HCT116 (cell line): ENCODE results near the gene CCNG1. TPM values are rescaled to one million over a fixed set of nuclear protein-coding genes. Genes with fewer than 3 reads are reported as not detected.

Experiments
- ATAC-seq: fragments of 200-7000 bp; cut with Tn5 transposase; 2 replicates; pipeline ENCODE4 v1.9.1; 2020; ENCODE audit warnings: mild to moderate bottlenecking, moderate library complexity
- BruUV-seq: library from RNA; stranded (reverse); fragments of 400-500 nt; replicated peaks from 2 replicates; lab custom pipeline; 2021; lab: Mats Ljungman, UMichigan
- CTCF ChIA-PET: fragments of 300-600 bp; sonication (Branson Sonifier 250); formaldehyde crosslinking; loops from one replicate; lab custom pipeline; 2021; ENCODE audit warnings: antibody characterized with exemption; lab: Charles Lee
- POLR2A ChIA-PET: fragments of 300-600, 350-600 bp; sonication (Branson Sonifier 250); formaldehyde crosslinking; loops from one replicate; lab custom pipeline; 2021; ENCODE audit warnings: antibody characterized with exemption; lab: Charles Lee
- RAD21 ChIA-PET, 2 experiments: fragments of 300-600 bp; sonication (Branson Sonifier 250); formaldehyde crosslinking; loops; one replicate each; lab custom pipeline; 2023; ENCODE audit warnings: low total read pairs in 2 of 2; ENCODE audit not compliant: uncharacterized antibody in 2 of 2, unreplicated experiment in 2 of 2, low non-redundant PET in 1 of 2; lab: Charles Lee
- DNase-seq: peaks from one replicate; pipeline ENCODE4 v3.0.0-alpha.2; 2010; ENCODE audit warnings: low read depth, low spot score
- H2AFZ ChIP-seq: fragments of 200-600 bp; shearing (Covaris generic), sonication (generic); 2 replicates; pipeline ENCODE4 v1.6.1; 2017; ENCODE audit warnings: low read depth, mixed run types, mixed read lengths, antibody characterized with exemption, low read length; ENCODE audit not compliant: poor library complexity, severe bottlenecking
- H3K27ac ChIP-seq: 2 replicates; pipeline ENCODE4 v1.5.1; 2012; ENCODE audit warnings: low read depth, low read length
- H3K27me3 ChIP-seq: fragments of 200-600 bp; sonication (generic); 2 replicates; pipeline ENCODE4 v1.6.1; 2016; ENCODE audit warnings: mixed run types, low read length, mixed read lengths; ENCODE audit not compliant: insufficient read depth
- H3K36me3 ChIP-seq, 2 experiments: fragments of 200-500 bp in 1 of 2; fragments of 200-600 bp in 1 of 2; sonication (Bioruptor generic) in 1 of 2; sonication (generic) in 1 of 2; 2 replicates each; pipeline versions ENCODE4 v1.5.1 to v1.6.1; 2014 to 2016; ENCODE audit warnings: low read length in 2 of 2, inconsistent platforms in 1 of 2, mixed read lengths in 1 of 2, mixed run types in 1 of 2; ENCODE audit not compliant: insufficient read depth in 2 of 2, control insufficient read depth in 1 of 2
- H3K4me1 ChIP-seq, 2 experiments: fragments of 200-600 bp in 1 of 2; sonication (generic) in 1 of 2; 2 replicates each; pipeline versions ENCODE4 v1.5.1 to v1.6.1; 2012 to 2017; ENCODE audit warnings: low read length in 2 of 2, inconsistent platforms in 1 of 2, mild to moderate bottlenecking in 1 of 2, mixed read lengths in 1 of 2, mixed run types in 1 of 2, moderate library complexity in 1 of 2; ENCODE audit not compliant: insufficient read depth in 2 of 2, control insufficient read depth in 1 of 2
- H3K4me2 ChIP-seq: fragments of 200-600 bp; sonication (generic); 2 replicates; pipeline ENCODE4 v1.6.1; 2017; ENCODE audit warnings: mixed run types, low read length, mixed read lengths
- H3K4me3 ChIP-seq, 2 experiments: fragments of 200-600 bp in 1 of 2; sonication (generic) in 1 of 2; replicated peaks in 1 of 2; 2 replicates each; pipeline ENCODE4 v1.5.1; 2011 to 2016; ENCODE audit warnings: low read length in 2 of 2, control low read depth in 1 of 2, low read depth in 1 of 2, mild to moderate bottlenecking in 1 of 2, mixed read lengths in 1 of 2, mixed run types in 1 of 2
- H3K79me2 ChIP-seq: fragments of 200-600 bp; sonication (generic); 2 replicates; pipeline ENCODE4 v1.6.1; 2017; ENCODE audit warnings: mild to moderate bottlenecking, mixed run types, low read length, moderate library complexity, mixed read lengths; ENCODE audit not compliant: insufficient read depth
- H3K9ac ChIP-seq: fragments of 200-600 bp; sonication (generic); 2 replicates; pipeline ENCODE4 v1.6.1; 2016; ENCODE audit warnings: low read length, mixed read lengths
- H3K9me2 ChIP-seq: fragments of 200-600 bp; sonication (generic), shearing (Covaris generic); 2 replicates; pipeline ENCODE4 v1.6.1; 2017; ENCODE audit warnings: mixed run types, mild to moderate bottlenecking, moderate library complexity; ENCODE audit not compliant: insufficient read depth
- H3K9me3 ChIP-seq, 2 experiments: fragments of 200-500 bp in 1 of 2; fragments of 200-600 bp in 1 of 2; sonication (Bioruptor generic) in 1 of 2; sonication (generic) in 1 of 2; 2 replicates each; pipeline ENCODE4 v1.6.1; 2014 to 2017; ENCODE audit warnings: low read length in 2 of 2, mixed read lengths in 2 of 2, inconsistent platforms in 1 of 2, low read depth in 1 of 2, mild to moderate bottlenecking in 1 of 2, mixed run types in 1 of 2, moderate library complexity in 1 of 2; ENCODE audit not compliant: control insufficient read depth in 1 of 2, insufficient read depth in 1 of 2
- H4K20me1 ChIP-seq: fragments of 200-600 bp; sonication (generic), shearing (Covaris generic); 2 replicates; pipeline ENCODE4 v1.6.1; 2017; ENCODE audit warnings: mixed run types, mild to moderate bottlenecking, moderate library complexity; ENCODE audit not compliant: insufficient read depth
- EGR1 ChIP-seq: IDR thresholded peaks from 2 replicates; pipeline ENCODE4 v1.6.1; 2012; ENCODE audit warnings: low read depth
- ELF1 ChIP-seq: IDR thresholded peaks from 2 replicates; pipeline ENCODE4 v1.6.1; 2012; ENCODE audit warnings: low read depth, borderline replicate concordance
- EZH2 ChIP-seq: fragments of 200-600 bp; sonication (generic); IDR thresholded peaks from 2 replicates; pipeline ENCODE4 v1.6.1; 2017; ENCODE audit warnings: antibody characterized with exemption, mixed run types
- EZH2phosphoT487 ChIP-seq: fragments of 200-600 bp; IDR thresholded peaks from 2 replicates; pipeline ENCODE4 v1.6.1; 2018; ENCODE audit warnings: antibody characterized with exemption, borderline replicate concordance
- JUND ChIP-seq: IDR thresholded peaks from 2 replicates; pipeline ENCODE4 v1.6.1; 2012
- POLR2AphosphoS5 ChIP-seq: IDR thresholded peaks from 2 replicates; pipeline ENCODE4 v1.6.1; 2011; ENCODE audit warnings: mild to moderate bottlenecking, low read depth, low read length, moderate library complexity
- SIN3A ChIP-seq: IDR thresholded peaks from 2 replicates; pipeline ENCODE4 v1.6.1; 2012; ENCODE audit warnings: low read depth
- SP1 ChIP-seq: IDR thresholded peaks from 2 replicates; pipeline ENCODE4 v1.6.1; 2012; ENCODE audit warnings: low read depth
- TCF7L2 ChIP-seq: IDR thresholded peaks from 2 replicates; pipeline ENCODE4 v1.7.0; 2011; ENCODE audit warnings: borderline replicate concordance, inconsistent platforms; ENCODE audit not compliant: insufficient read depth, insufficient read length; ENCODE audit errors: extremely low read depth
- ZFX ChIP-seq: fragments of 450-650 bp; IDR thresholded peaks from 2 replicates; pipeline ENCODE4 v1.6.1; 2017
- ZNF274 ChIP-seq: fragments of 200-500 bp; sonication (Bioruptor generic); IDR thresholded peaks from 2 replicates; pipeline ENCODE4 v1.6.1; 2014; ENCODE audit warnings: mild to moderate bottlenecking, low read depth, low read length, inconsistent platforms
- intact Hi-C: fragments of 100-400 bp; cut with micrococcal nuclease; formaldehyde crosslinking; loops from 2 replicates; pipeline ENCODE4 v1.10.0; 2022
- total RNA-seq: library from RNA; stranded (reverse); gene quantifications from one replicate; pipeline ENCODE4 v1.2.1, GENCODE V29; 2021; ENCODE audit not compliant: unreplicated experiment
- TF ChIP-seq, protein P1 (sequence below): IDR thresholded peaks from 2 replicates; pipeline ENCODE4 v1.6.1; 2012
- TF ChIP-seq, protein P2 (sequence below): IDR thresholded peaks from 2 replicates; pipeline ENCODE4 v1.6.1; 2011; ENCODE audit warnings: mild to moderate bottlenecking, low read length, moderate library complexity; ENCODE audit not compliant: insufficient replicate concordance; ENCODE audit errors: extremely low read depth
- TF ChIP-seq, protein P3 (sequence below), 3 experiments: fragments of 200-600 bp in 1 of 3; sonication (generic) in 1 of 3; IDR thresholded peaks in 2 of 3; conservative IDR thresholded peaks in 1 of 3; 2 replicates each; pipeline ENCODE4 v1.5.1; 2012 to 2017; ENCODE audit warnings: low read depth in 2 of 3, low read length in 2 of 3, antibody characterized with exemption in 1 of 3, borderline replicate concordance in 1 of 3, control low read depth in 1 of 3, mild to moderate bottlenecking in 1 of 3, mixed read lengths in 1 of 3, mixed run types in 1 of 3, moderate library complexity in 1 of 3; ENCODE audit not compliant: insufficient read depth in 1 of 3

The CCNG1 gene
- total RNA-seq, 1 experiment from 2014 or later: 176 TPM

DNA sequence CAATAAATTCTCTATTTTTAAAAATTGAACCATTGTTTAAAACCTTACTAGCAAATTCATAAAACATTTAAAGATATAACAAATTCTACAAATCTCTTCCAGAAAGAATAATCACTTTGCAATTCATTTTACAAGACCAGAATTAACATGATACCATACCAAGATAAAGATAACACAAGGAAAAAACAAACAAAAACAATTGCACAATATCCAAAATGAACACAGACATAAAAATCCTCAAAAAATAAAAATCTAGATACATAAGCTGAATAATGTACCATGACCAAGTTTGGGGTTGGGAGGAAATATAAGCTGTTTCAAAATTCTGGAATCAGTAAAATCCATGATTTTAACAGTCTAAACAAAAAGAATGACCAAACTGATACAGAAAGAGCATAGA lies 11.1 kb downstream of the CCNG1 start:
- no TSS peak for BruUV-seq
- DNase-seq (no peak), ATAC-seq (no peak)
- H3K9me3 ChIP-seq: no peaks in the 10 kb centered on the region
- intact Hi-C loops: no loop called here
- H3K79me2 ChIP-seq: peaks cover 5% of the 10 kb centered on the region; the same call in 1 of the 2 replicates
- no peak overlapping the region for H3K4me2 ChIP-seq
- peaks cover 21 to 56% of the 10 kb centered on the region in 2 experiments for H3K36me3 ChIP-seq
- no peak overlapping the region for H3K9ac ChIP-seq
- H3K4me3 ChIP-seq: no peak overlapping the region
- no peaks in the 10 kb centered on the region for H4K20me1 ChIP-seq
- H3K4me1 ChIP-seq: no peaks in the 10 kb centered on the region
- no peak for TF ChIP-seq SIN3A
- no peak for TF ChIP-seq EZH2phosphoT487
- no peak for TF ChIP-seq TCF7L2
- no peak for TF ChIP-seq ZFX
- no peak for TF ChIP-seq JUND
- TF ChIP-seq, protein P1, sequence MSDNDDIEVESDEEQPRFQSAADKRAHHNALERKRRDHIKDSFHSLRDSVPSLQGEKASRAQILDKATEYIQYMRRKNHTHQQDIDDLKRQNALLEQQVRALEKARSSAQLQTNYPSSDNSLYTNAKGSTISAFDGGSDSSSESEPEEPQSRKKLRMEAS: no peak
- TF ChIP-seq, protein P2, sequence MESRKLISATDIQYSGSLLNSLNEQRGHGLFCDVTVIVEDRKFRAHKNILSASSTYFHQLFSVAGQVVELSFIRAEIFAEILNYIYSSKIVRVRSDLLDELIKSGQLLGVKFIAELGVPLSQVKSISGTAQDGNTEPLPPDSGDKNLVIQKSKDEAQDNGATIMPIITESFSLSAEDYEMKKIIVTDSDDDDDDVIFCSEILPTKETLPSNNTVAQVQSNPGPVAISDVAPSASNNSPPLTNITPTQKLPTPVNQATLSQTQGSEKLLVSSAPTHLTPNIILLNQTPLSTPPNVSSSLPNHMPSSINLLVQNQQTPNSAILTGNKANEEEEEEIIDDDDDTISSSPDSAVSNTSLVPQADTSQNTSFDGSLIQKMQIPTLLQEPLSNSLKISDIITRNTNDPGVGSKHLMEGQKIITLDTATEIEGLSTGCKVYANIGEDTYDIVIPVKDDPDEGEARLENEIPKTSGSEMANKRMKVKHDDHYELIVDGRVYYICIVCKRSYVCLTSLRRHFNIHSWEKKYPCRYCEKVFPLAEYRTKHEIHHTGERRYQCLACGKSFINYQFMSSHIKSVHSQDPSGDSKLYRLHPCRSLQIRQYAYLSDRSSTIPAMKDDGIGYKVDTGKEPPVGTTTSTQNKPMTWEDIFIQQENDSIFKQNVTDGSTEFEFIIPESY: no peak
- TF ChIP-seq EGR1: no peak
- H2AFZ ChIP-seq: no peak overlapping the region
- H3K9me2 ChIP-seq: no peaks in the 10 kb centered on the region
- CTCF ChIA-PET: no interaction called here
- H3K27me3 ChIP-seq: no peaks in the 10 kb centered on the region
- H3K27ac ChIP-seq: no peak overlapping the region
- RAD21 ChIA-PET: no interaction called here
- POLR2A ChIA-PET: interaction anchor here (0.8 to 1.9 kb wide), 3 partner anchors 11 to 12 kb away, joined by 3 to 9 read pairs (median 4); partner anchors contain the start of genes CCNG1, HMMR and NUDCD2

DNA sequence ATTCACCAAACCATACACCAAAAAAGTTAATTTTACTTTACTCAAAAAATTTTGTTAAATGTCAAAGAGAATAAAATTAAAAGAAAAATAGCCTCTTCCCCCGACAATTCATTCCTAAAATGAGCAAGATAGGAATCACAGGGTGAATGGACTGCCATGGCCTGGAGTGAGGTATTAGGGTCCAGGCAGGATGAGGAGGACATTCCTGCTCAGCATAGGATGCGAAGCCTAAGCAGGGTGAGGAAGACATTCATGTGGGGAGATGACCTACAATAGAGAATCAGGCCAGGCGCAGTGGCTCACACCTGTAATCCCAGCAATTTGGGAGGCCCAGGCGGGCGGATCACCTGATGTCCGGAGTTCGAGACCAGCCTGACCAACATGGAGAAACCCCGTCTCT lies 14.1 kb downstream of the CCNG1 start:
- ChIA-PET POLR2A (no interaction called here), CTCF (no interaction called here), RAD21 (no interaction called here)
- H3K4me3 ChIP-seq: no peak overlapping the region
- H3K27ac ChIP-seq: no peak overlapping the region
- H3K9me3 ChIP-seq: no peaks in the 10 kb centered on the region
- H3K27me3 ChIP-seq: no peaks in the 10 kb centered on the region
- no peak; the same call in 1 of the 2 replicates for ATAC-seq
- H3K4me2 ChIP-seq: no peak overlapping the region
- H3K36me3 ChIP-seq: peaks cover 15 to 39% of the 10 kb centered on the region in 2 experiments
- BruUV-seq: no TSS peak
- intact Hi-C loops: no loop called here
- no peak for DNase-seq
- H3K79me2 ChIP-seq: peaks cover 24% of the 10 kb centered on the region
- no peaks in the 10 kb centered on the region for H3K4me1 ChIP-seq
- H3K9ac ChIP-seq: no peak overlapping the region
- no peaks in the 10 kb centered on the region for H4K20me1 ChIP-seq
- no peak overlapping the region for H2AFZ ChIP-seq
- no peaks in the 10 kb centered on the region for H3K9me2 ChIP-seq
- no peak for TF ChIP-seq TCF7L2
- TF ChIP-seq EZH2: no peak
- TF ChIP-seq ELF1: no peak
- TF ChIP-seq EZH2phosphoT487: no peak
- no peak for TF ChIP-seq POLR2AphosphoS5
- no peak for TF ChIP-seq SP1
- TF ChIP-seq, protein P2: no peak
- no peak for TF ChIP-seq ZNF274
- TF ChIP-seq, protein P3, sequence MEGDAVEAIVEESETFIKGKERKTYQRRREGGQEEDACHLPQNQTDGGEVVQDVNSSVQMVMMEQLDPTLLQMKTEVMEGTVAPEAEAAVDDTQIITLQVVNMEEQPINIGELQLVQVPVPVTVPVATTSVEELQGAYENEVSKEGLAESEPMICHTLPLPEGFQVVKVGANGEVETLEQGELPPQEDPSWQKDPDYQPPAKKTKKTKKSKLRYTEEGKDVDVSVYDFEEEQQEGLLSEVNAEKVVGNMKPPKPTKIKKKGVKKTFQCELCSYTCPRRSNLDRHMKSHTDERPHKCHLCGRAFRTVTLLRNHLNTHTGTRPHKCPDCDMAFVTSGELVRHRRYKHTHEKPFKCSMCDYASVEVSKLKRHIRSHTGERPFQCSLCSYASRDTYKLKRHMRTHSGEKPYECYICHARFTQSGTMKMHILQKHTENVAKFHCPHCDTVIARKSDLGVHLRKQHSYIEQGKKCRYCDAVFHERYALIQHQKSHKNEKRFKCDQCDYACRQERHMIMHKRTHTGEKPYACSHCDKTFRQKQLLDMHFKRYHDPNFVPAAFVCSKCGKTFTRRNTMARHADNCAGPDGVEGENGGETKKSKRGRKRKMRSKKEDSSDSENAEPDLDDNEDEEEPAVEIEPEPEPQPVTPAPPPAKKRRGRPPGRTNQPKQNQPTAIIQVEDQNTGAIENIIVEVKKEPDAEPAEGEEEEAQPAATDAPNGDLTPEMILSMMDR (IDR thresholded peaks at IDR 0.05 in 2 of 3, conservative IDR thresholded peaks at IDR 0.05 in 1 of 3; ENCODE audit: borderline replicate concordance in 1 of 3, insufficient read depth in 1 of 3, low read depth in 2 of 3, low read length in 2 of 3): no peak
